Neural crest cell (in vitro differentiated cells): Measurements from ENCODE around the gene KIAA2012. TPM values are rescaled to one million over a fixed set of nuclear protein-coding genes. Genes with fewer than 3 reads are reported as not detected.

Experiments
- DNase-seq: peaks from one replicate; pipeline ENCODE4 v3.0.0; 2021; ENCODE audit warnings: low read depth, mixed read lengths, low spot score
- H3K27ac Mint-ChIP-seq: one replicate; pipeline ENCODE4 v1.8.0; 2021; ENCODE audit warnings: mild to moderate bottlenecking, mixed read lengths; ENCODE audit not compliant: unreplicated experiment
- H3K27me3 Mint-ChIP-seq: 2 replicates; pipeline ENCODE4 v1.8.0; 2021; ENCODE audit warnings: low read depth, mild to moderate bottlenecking, mixed read lengths
- H3K36me3 Mint-ChIP-seq: 2 replicates; pipeline ENCODE4 v1.8.0; 2021; ENCODE audit warnings: low read depth, mild to moderate bottlenecking, mixed read lengths
- H3K4me1 Mint-ChIP-seq: 2 replicates; pipeline ENCODE4 v1.8.0; 2021; ENCODE audit warnings: mixed read lengths
- H3K4me3 Mint-ChIP-seq: one replicate; pipeline ENCODE4 v1.8.0; 2021; ENCODE audit warnings: mild to moderate bottlenecking, mixed read lengths
- H3K9me3 Mint-ChIP-seq: 2 replicates; pipeline ENCODE4 v1.8.0; 2021; ENCODE audit warnings: mixed read lengths
- total RNA-seq: library from RNA; stranded (reverse); gene quantifications from 2 replicates; pipeline ENCODE4 v1.2.1, GENCODE V29; 2021
- TF ChIP-seq, protein P1 (sequence below): fragments of 200-600 bp; sonication (generic); conservative IDR thresholded peaks from 2 replicates; pipeline ENCODE4 v1.5.0; 2021; ENCODE audit warnings: antibody characterized with exemption, mild to moderate bottlenecking

Gene KIAA2012
- total RNA-seq, 1 donor from 2014 or later = 0.07 TPM

DNA sequence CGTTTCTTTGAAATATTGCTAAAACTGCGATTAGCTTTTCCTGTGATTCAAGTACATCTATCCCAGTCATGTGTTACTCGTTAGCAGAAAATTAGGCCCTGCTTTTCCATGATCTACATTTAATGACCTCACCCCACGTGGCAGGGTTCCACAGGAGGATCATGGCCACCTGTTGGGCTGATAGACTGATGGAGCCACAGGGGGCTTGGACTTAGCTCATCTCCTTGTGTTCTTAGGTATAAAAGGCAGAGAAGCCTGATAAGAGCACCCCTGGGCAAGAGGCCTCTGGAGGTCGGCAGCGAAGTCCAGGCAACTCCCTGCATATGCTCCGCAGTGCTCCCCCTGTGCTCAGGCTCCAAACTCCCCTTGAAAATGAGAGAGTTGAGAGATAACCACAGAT is 26.5 kb upstream of the KIAA2012 start:
- no peaks in the 10 kb centered on the region for H3K27me3 Mint-ChIP-seq
- no peaks in the 10 kb centered on the region for H3K9me3 Mint-ChIP-seq
- TF ChIP-seq, protein P1, sequence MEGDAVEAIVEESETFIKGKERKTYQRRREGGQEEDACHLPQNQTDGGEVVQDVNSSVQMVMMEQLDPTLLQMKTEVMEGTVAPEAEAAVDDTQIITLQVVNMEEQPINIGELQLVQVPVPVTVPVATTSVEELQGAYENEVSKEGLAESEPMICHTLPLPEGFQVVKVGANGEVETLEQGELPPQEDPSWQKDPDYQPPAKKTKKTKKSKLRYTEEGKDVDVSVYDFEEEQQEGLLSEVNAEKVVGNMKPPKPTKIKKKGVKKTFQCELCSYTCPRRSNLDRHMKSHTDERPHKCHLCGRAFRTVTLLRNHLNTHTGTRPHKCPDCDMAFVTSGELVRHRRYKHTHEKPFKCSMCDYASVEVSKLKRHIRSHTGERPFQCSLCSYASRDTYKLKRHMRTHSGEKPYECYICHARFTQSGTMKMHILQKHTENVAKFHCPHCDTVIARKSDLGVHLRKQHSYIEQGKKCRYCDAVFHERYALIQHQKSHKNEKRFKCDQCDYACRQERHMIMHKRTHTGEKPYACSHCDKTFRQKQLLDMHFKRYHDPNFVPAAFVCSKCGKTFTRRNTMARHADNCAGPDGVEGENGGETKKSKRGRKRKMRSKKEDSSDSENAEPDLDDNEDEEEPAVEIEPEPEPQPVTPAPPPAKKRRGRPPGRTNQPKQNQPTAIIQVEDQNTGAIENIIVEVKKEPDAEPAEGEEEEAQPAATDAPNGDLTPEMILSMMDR = no peak
- H3K4me1 Mint-ChIP-seq = peaks cover 33% of the 10 kb centered on the region
- no peak for DNase-seq
- no peak overlapping the region for H3K4me3 Mint-ChIP-seq
- H3K27ac Mint-ChIP-seq = no peak overlapping the region
- H3K36me3 Mint-ChIP-seq = no peaks in the 10 kb centered on the region

DNA sequence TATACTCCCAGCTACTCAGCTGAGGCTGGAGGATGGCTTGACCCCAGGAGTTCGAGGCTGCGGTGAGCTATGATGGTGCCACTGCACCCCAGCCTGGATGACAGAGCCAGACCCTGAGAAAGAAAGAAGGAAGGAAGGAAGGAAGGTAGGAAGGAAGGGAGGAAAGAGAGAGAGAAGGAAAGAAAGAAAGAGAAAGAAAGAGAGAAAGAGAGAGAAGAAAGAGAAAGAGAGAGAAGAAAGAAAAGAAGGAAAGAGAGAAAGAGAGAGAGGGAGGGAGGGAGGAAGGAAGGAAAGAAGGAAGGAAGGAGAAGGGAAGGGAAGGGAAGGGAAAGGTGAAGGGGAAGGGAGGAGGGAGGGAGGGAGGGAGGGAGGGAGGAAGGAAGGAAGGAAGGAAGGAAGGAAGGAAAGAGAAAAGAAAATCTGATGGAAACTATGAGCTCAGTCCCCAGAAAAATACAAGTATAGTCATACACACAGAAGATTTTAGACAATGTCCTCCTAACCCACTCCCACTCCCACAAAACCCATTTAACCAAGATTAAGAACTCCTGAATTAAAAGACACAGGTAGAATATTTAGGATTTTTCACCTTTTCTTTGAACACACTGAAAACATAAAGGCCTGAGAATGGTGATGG is 23.8 kb upstream of the KIAA2012 start:
- no peak for DNase-seq
- Mint-ChIP-seq H3K9me3 (no peaks in the 10 kb centered on the region), H3K4me1 (peaks cover 33% of the 10 kb centered on the region), H3K4me3 (no peak overlapping the region), H3K36me3 (no peaks in the 10 kb centered on the region), H3K27ac (no peak overlapping the region), H3K27me3 (peaks cover 2% of the 10 kb centered on the region)
- TF ChIP-seq, protein P1 = no peak

DNA sequence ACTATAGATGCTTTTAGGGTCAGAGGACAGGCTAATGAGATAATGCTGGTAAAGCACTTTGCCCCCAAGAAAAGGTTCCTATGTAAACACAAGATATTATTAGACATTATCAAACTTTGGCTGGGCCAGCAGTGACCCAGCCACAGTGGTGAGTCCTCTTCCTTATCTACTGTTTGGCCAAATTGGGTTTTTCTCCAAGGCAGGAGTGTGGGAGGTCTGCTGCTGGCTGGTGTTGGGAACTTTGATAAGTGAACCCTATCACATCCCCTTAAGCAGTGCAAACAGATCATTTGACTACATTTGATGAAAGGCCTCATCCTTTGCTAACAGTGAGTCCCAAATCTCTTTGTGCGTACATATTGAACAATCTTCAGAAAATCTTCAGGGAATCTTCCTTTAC is 23.2 kb upstream of the KIAA2012 start:
- H3K4me1 Mint-ChIP-seq = peaks cover 26% of the 10 kb centered on the region
- no peaks in the 10 kb centered on the region for H3K36me3 Mint-ChIP-seq
- H3K4me3 Mint-ChIP-seq = no peak overlapping the region
- H3K27me3 Mint-ChIP-seq = peaks cover 4% of the 10 kb centered on the region
- no peaks in the 10 kb centered on the region for H3K9me3 Mint-ChIP-seq
- H3K27ac Mint-ChIP-seq = no peak overlapping the region
- DNase-seq = no peak
- TF ChIP-seq, protein P1 = no peak

DNA sequence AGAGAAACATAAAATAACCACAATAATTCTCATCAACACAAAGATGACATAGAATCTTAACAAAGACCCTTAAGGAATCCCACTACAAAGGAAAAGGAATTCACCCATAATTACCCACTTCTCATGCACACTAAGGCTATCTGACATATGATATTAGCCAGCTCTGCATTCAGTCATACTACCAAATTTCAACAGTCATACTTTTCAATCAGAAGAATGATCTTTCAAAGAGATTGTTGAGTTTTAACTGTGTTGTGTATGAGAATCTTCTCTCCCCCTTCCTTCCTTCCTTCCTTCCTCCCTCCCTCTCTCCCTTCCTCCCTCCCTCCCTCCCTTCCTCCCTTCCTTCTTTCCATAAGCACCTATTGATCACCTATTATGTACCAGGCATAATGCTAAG is 22.4 kb upstream of the KIAA2012 start:
- H3K27me3 Mint-ChIP-seq = peaks cover 5% of the 10 kb centered on the region
- DNase-seq = no peak
- no peaks in the 10 kb centered on the region for H3K36me3 Mint-ChIP-seq

DNA sequence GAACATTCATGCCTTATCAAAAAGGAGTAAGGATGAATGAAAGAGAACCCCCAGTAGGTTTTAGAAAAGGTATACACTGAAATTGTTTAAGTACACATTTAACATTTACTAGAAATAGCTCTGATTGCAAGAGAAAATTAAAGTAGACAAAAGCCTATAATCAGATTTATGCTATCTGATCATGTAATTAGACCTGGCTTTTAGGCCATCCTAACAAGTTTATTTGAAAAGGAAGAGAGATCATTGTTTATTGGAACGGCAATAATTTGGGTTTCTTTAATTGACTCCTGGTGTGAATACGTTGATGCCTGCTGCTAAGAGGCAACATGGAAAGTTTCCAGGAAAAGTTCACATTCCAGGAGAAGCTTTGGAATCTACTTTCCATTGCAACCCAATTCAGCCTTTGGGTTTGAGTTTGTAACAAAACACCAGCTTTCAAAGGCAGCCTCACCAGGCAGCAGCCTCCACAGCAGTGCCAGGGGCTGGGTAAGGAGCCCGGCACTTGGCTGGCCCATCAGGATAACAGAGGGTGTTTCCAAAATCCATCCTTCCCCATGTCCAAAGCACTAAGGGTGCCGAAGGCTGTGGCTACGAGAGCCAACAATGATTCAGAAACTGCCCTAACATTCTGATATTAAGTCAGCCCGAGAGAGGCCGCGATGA is 21.4 kb upstream of the KIAA2012 start:
- no peak for DNase-seq
- Mint-ChIP-seq H3K27ac (no peak overlapping the region), H3K4me1 (peaks cover 13% of the 10 kb centered on the region), H3K9me3 (no peaks in the 10 kb centered on the region), H3K27me3 (peaks cover 5% of the 10 kb centered on the region), H3K36me3 (no peaks in the 10 kb centered on the region), H3K4me3 (no peak overlapping the region)
- TF ChIP-seq, protein P1 = no peak

More for the DNA sequence above, 22.4 kb upstream of the KIAA2012 start:
- no peaks in the 10 kb centered on the region for H3K9me3 Mint-ChIP-seq
- no peak overlapping the region for H3K27ac Mint-ChIP-seq
- no peak overlapping the region for H3K4me3 Mint-ChIP-seq
- peaks cover 20% of the 10 kb centered on the region for H3K4me1 Mint-ChIP-seq
- TF ChIP-seq, protein P1 = no peak
